Activated CD8-positive, alpha-beta memory T cell treated with anti-CD3 and anti-CD28 coated beads for 4 hours (primary cell): ENCODE measurements around the gene CAMK1G.

Experiments used
- DNase-seq, 2 donors: peaks; one replicate each; pipeline ENCODE4 v3.0.0-alpha.2; 2020; ENCODE audit warnings: low read depth in 2 of 2

The CAMK1G gene

GRCh38 chr1:209619696-209620486 is 36.4 kb downstream of the CAMK1G start:
- no peak for DNase-seq

GRCh38 chr1:209620487-209620884 is 37.0 kb downstream of the CAMK1G start:
- DNase-seq: no peak

GRCh38 chr1:209621286-209621685 is 37.8 kb downstream of the CAMK1G start:
- DNase-seq: no peak

- DNase-seq: no peak
These were observed 38.5 kb downstream of the CAMK1G start for GRCh38 chr1:209621741-209622655.

- DNase-seq: no peak
These were observed 39.6 kb downstream of the CAMK1G start for GRCh38 chr1:209622841-209623829.

- DNase-seq: no peak
These were observed 41.3 kb downstream of the CAMK1G start for GRCh38 chr1:209624558-209625549.

GRCh38 chr1:209625791-209626285 is 42.3 kb downstream of the CAMK1G start:
- DNase-seq: no peak

- no peak for DNase-seq
These were observed 43.0 kb downstream of the CAMK1G start for GRCh38 chr1:209626346-209627026.

GRCh38 chr1:209627027-209627731 is 43.7 kb downstream of the CAMK1G start:
- no peak for DNase-seq

- DNase-seq: peak; percentile 42 to 60
These were observed 44.2 kb downstream of the CAMK1G start for GRCh38 chr1:209627732-209628196.

GRCh38 chr1:209628618-209629299 is 45.2 kb downstream of the CAMK1G start:
- DNase-seq: no peak

- no peak for DNase-seq
These were observed 46.3 kb downstream of the CAMK1G start for GRCh38 chr1:209629621-209630382.

GRCh38 chr1:209630383-209631225 is 47.1 kb downstream of the CAMK1G start:
- no peak for DNase-seq

- no peak for DNase-seq
These were observed 50.0 kb downstream of the CAMK1G start for GRCh38 chr1:209633335-209633997.

GRCh38 chr1:209634005-209634737 is 50.7 kb downstream of the CAMK1G start:
- no peak for DNase-seq
